Ectodermal cell (in vitro differentiated cells): ENCODE data around the gene CEP83.

ENCODE experiments used
- H3K27ac ChIP-seq: 2 replicates; pipeline ENCODE4 v1.7.0; 2013; ENCODE audit warnings: mild to moderate bottlenecking, low read depth, low read length; ENCODE audit not compliant: insufficient read depth, poor library complexity, severe bottlenecking
- H3K27me3 ChIP-seq: 2 replicates; pipeline ENCODE4 v1.7.0; 2013; ENCODE audit warnings: mild to moderate bottlenecking, low read length; ENCODE audit not compliant: insufficient read depth, control insufficient read depth, poor library complexity, severe bottlenecking
- H3K36me3 ChIP-seq: one replicate; pipeline ENCODE4 v1.7.0; 2013; ENCODE audit warnings: low read length; ENCODE audit not compliant: control insufficient read depth, insufficient read depth
- H3K4me1 ChIP-seq: one replicate; pipeline ENCODE4 v1.7.0; 2013; ENCODE audit warnings: low read length; ENCODE audit not compliant: control insufficient read depth, insufficient read depth
- H3K4me3 ChIP-seq: 2 replicates; pipeline ENCODE4 v1.7.0; 2013; ENCODE audit warnings: low read depth, low read length, control low read depth; ENCODE audit not compliant: insufficient read depth
- H3K9me3 ChIP-seq: 2 replicates; pipeline ENCODE4 v1.7.0; 2013; ENCODE audit warnings: mild to moderate bottlenecking, low read length, moderate library complexity; ENCODE audit not compliant: control insufficient read depth
- WGBS, 2 experiments: methylation state at CpG; one replicate each; pipeline ENCODE4 v1.1.7; 2013; ENCODE audit warnings: missing lambda C conversion rate in 2 of 2; 5-methylcytosine and 5-hydroxymethylcytosine counted together

The CEP83 gene

GRCh38 chr12:94353130-94353529, 106.5 kb downstream of the CEP83 start:
- Histone ChIP-seq H3K4me1 (no peaks in the 10 kb centered on the region), H3K4me3 (no peak overlapping the region), H3K9me3 (no peaks in the 10 kb centered on the region), H3K36me3 (peaks cover 10% of the 10 kb centered on the region), H3K27ac (no peak overlapping the region), H3K27me3 (no peaks in the 10 kb centered on the region)
- 94 to 100% methylated on average over 1 of the region's 1 CpG for WGBS, 2 experiments

DNA sequence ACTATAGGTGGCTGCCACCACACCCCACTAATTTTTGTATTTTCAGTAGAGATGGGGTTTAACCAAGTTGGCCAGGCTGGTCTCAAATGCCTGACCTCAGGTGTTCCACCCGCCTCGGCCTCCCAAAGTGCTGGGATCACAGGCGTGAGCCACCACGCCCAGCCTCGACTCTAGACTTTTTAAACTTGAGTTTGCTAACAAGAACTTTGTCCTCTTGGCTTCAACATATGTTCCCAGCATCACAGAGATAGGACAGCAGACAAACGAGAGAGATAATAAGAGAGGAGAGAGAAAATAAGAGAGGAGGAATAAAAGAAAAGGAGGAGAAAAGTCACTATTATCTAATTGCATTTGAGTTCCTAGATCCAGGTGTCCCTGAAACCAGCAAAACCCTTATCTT, 119.1 kb downstream of the CEP83 start:
- Histone ChIP-seq H3K36me3 (no peaks in the 10 kb centered on the region), H3K4me3 (no peak overlapping the region), H3K27me3 (no peaks in the 10 kb centered on the region), H3K4me1 (no peaks in the 10 kb centered on the region), H3K9me3 (no peaks in the 10 kb centered on the region), H3K27ac (no peak overlapping the region)
- WGBS, 2 experiments: 95 to 96% methylated on average over 6 of the region's 6 CpGs

DNA sequence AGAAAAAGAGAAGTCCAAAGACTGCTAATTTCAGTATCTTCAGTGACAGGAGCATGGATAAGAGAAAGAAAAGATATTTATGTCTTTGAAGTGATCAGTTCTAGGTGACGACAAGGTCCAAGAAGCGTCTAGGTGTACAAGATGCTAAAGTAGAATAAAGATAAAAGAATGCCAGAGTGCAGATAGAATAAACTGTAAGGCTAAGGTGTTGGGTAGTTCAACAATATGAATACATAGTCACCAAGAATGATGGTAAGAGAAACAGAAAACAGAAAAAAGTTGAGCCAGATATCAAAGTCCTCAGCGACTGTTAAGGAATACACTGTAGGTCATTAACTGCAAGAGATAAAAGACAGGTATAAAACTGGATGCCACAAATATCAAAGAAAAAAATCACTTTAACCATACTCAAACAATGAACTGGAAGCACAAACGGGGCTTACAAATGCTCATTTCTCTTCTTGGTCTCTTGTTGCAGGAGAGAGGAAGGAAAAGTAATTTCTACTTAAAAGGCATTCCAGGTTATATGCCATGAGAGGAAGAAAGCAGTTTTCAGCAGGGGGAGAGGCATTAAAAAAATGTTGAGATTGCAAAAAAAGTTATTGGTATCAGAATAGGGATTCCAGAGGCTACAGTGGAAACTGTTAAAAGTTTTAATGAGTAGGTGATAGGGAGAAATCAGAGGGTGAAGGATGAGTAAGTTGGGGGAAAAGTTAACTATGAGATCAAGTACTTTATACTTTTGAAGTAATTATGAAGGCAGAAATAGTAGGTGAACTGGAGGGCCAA, 121.5 kb downstream of the CEP83 start:
- WGBS, 2 experiments: 95 to 96% methylated on average over 4 of the region's 4 CpGs
- H3K4me1 ChIP-seq: no peaks in the 10 kb centered on the region
- no peak overlapping the region for H3K27ac ChIP-seq

DNA sequence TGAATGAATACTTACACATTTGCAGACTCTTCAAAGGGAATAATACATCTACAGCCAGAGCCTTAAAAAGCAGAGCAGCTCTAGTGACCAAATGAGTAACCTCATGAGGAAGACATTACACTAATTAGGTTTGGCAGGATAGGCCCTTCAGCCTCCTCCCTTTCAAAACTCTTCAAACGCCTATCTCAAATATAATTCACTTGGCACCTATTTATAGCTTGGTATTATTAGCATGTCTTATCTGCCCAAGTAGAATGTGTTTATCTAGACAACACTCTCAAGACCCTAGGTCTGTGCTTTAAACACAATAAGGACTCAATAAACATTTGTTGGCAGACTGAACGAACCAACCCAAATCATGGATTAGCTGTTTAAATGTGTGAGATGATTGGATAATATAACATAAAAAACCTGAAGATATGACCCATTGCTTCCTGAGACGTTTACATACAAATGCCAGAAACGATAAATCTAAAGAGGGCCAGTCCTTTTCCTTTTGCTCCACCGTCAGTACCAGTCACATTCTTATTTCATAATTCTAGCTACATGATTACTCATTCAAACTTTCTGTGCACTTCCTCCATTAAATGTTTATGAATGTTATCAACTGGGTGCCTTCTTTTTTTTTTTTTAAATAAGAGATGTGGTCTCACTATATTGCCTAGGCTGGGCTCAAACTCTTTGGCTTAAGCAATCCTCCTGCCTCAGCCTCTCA, 123.3 kb downstream of the CEP83 start:
- no peaks in the 10 kb centered on the region for H3K27me3 ChIP-seq
- no peaks in the 10 kb centered on the region for H3K4me1 ChIP-seq
- 90 to 99% methylated on average over 4 to 5 of the region's 5 CpGs for WGBS, 2 experiments
- H3K4me3 ChIP-seq: no peak overlapping the region
- H3K27ac ChIP-seq: no peak overlapping the region
- H3K36me3 ChIP-seq: peaks cover 4% of the 10 kb centered on the region
- no peaks in the 10 kb centered on the region for H3K9me3 ChIP-seq

More for the DNA sequence above, 121.5 kb downstream of the CEP83 start:
- Histone ChIP-seq H3K4me3 (no peak overlapping the region), H3K9me3 (no peaks in the 10 kb centered on the region), H3K36me3 (no peaks in the 10 kb centered on the region), H3K27me3 (no peaks in the 10 kb centered on the region)

DNA sequence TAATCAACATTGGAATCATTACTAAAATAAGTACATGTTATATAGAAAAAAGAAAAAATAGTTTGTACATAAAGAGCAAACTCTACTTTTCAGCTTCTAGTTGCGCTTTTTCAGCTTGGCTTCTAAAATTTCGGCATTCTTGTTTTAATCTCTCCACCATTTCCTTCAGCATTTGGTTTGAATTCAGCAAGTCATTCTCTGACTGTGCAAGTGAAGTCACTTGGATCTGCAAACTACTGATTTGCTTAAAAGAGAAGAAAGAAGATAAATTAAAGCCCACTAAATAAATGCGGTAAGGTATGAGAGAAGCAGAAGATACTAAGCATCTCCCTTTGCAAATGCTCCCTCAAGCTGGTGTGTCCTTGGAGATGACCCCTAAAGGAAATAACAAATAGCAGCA, 126.3 kb downstream of the CEP83 start:
- 91 to 100% methylated on average over 3 of the region's 3 CpGs for WGBS, 2 experiments
- Histone ChIP-seq H3K27ac (no peak overlapping the region), H3K27me3 (no peaks in the 10 kb centered on the region), H3K36me3 (peaks cover 8% of the 10 kb centered on the region), H3K4me3 (no peak overlapping the region), H3K4me1 (no peaks in the 10 kb centered on the region), H3K9me3 (no peaks in the 10 kb centered on the region)

DNA sequence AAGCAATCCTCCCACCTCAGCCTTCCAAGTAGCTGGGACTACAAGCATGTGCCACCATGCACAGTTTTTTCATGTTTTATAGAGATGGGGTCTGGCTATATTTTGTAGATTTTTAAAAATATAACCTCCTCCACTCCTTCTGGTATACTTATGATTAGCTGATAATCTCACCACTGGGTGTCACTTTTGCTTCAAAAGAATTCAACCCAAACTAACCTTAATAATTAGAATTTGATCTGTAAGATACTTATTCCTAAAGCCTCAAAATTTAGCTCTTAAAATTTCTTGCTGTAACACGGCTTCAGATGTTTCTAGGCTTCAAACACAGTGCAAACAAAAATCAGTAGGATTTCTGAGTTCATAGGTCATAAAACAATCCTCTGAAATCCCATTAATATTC, 130.3 kb downstream of the CEP83 start:
- no peak overlapping the region for H3K27ac ChIP-seq
- peaks cover 14% of the 10 kb centered on the region for H3K36me3 ChIP-seq
- H3K4me1 ChIP-seq: no peaks in the 10 kb centered on the region
- no peaks in the 10 kb centered on the region for H3K27me3 ChIP-seq
- H3K9me3 ChIP-seq: no peaks in the 10 kb centered on the region
- WGBS, 2 experiments: 90 to 91% methylated on average over 1 of the region's 1 CpG
- H3K4me3 ChIP-seq: no peak overlapping the region

DNA sequence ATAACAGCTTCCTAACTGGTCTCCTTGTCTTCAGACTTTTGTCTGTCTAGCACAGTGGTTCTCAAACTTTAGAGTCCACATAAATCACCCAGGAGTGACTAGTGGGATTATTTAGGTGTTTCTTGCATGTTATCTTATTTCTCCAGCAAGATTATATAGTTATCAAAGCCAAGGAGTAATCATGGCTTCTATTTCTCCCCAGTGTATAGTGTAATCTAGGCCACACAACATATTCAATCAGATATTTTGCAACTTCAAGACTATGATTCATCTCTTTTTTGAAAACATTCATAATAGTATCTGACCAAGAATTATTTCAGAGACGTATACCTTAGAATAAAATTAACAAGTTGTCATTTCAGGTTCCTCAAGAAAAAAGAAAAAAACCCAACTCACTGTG, 131.9 kb downstream of the CEP83 start:
- no peaks in the 10 kb centered on the region for H3K9me3 ChIP-seq
- no peaks in the 10 kb centered on the region for H3K4me1 ChIP-seq
- H3K27me3 ChIP-seq: no peaks in the 10 kb centered on the region
- H3K36me3 ChIP-seq: peaks cover 24% of the 10 kb centered on the region
- H3K4me3 ChIP-seq: no peak overlapping the region
- H3K27ac ChIP-seq: no peak overlapping the region
- WGBS, 2 experiments: 100% methylated on average over 1 of the region's 1 CpG; no CpG with 5 or more reads in 1 of the 2 experiments

GRCh38 chr12:94326727-94327126, 132.9 kb downstream of the CEP83 start:
- H3K4me3 ChIP-seq: no peak overlapping the region
- no peak overlapping the region for H3K27ac ChIP-seq
- no peaks in the 10 kb centered on the region for H3K4me1 ChIP-seq
- H3K9me3 ChIP-seq: no peaks in the 10 kb centered on the region
- H3K36me3 ChIP-seq: peaks cover 31% of the 10 kb centered on the region
- no peaks in the 10 kb centered on the region for H3K27me3 ChIP-seq

DNA sequence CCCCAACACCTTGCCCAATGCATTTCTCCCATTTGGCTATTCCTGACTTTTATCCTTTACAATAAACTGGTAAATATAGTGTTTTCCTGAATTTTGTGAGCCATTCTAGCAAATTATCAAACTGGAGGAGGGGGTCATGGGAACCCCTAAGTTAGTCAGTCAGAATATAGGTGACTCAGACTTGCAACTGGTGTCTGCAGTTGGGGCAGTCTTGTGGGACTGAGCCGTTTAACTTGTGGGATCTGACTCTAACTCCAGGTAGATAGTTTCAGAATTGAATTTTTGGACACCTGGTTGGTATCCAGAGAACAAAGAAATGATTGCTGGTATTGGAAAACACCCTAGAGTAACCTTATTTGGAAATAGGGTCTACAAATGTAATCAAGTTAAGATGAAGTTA, 133.4 kb downstream of the CEP83 start:
- no peaks in the 10 kb centered on the region for H3K4me1 ChIP-seq
- H3K9me3 ChIP-seq: no peaks in the 10 kb centered on the region
- no peaks in the 10 kb centered on the region for H3K27me3 ChIP-seq
- H3K27ac ChIP-seq: no peak overlapping the region
- no peak overlapping the region for H3K4me3 ChIP-seq
- 94 to 98% methylated on average over 1 of the region's 1 CpG for WGBS, 2 experiments
- peaks cover 35% of the 10 kb centered on the region for H3K36me3 ChIP-seq

GRCh38 chr12:94322346-94322745, 137.3 kb downstream of the CEP83 start:
- H3K27me3 ChIP-seq: no peaks in the 10 kb centered on the region
- whole genome bisulfite sequencing, 2 experiments: 90 to 97% methylated on average over 2 of the region's 2 CpGs

More at GRCh38 chr12:94322346-94322745, 137.3 kb downstream of the CEP83 start:
- no peaks in the 10 kb centered on the region for H3K4me1 ChIP-seq
- peaks cover 28% of the 10 kb centered on the region for H3K36me3 ChIP-seq
- no peak overlapping the region for H3K27ac ChIP-seq
- H3K9me3 ChIP-seq: no peaks in the 10 kb centered on the region
- H3K4me3 ChIP-seq: no peak overlapping the region
